Suprapubic skin (tissue), 4 donors: ENCODE results near the gene TMEM139. TPM values are rescaled to one million over a fixed set of nuclear protein-coding genes. Genes with fewer than 3 reads are reported as not detected.
A peak's percentile ranks its signal among the peaks of the same experiment; 100 is the strongest.

ENCODE experiments used
- DNase-seq, 2 donors: peaks; one replicate each; pipeline ENCODE4 v3.0.0-alpha.2; 2019; ENCODE audit warnings: low spot score in 2 of 2
- H3K27ac ChIP-seq: fragments of 200-600 bp; sonication (generic); one replicate; pipeline ENCODE4 v1.5.1; 2019
- H3K27me3 ChIP-seq: fragments of 200-600 bp; sonication (generic); one replicate; pipeline ENCODE4 v1.5.1; 2019
- H3K36me3 ChIP-seq: fragments of 200-600 bp; sonication (generic); one replicate; pipeline ENCODE4 v1.5.1; 2019
- H3K4me1 ChIP-seq: fragments of 200-600 bp; sonication (generic); one replicate; pipeline ENCODE4 v1.5.1; 2019
- H3K4me3 ChIP-seq: fragments of 200-600 bp; sonication (generic); one replicate; pipeline ENCODE4 v1.5.1; 2019; ENCODE audit warnings: mild to moderate bottlenecking
- H3K9me3 ChIP-seq: fragments of 200-600 bp; sonication (generic); one replicate; pipeline ENCODE4 v1.5.1; 2019
- EP300 ChIP-seq: sonication (generic); formaldehyde crosslinking; IDR thresholded peaks from one replicate; pipeline ENCODE4 v1.6.1; 2017; ENCODE audit warnings: antibody characterized with exemption
- POLR2A ChIP-seq, 2 donors: fragments of 450-650 bp; IDR thresholded peaks; one replicate each; pipeline ENCODE4 v1.6.1; 2017; ENCODE audit warnings: antibody characterized with exemption in 2 of 2, mild to moderate bottlenecking in 2 of 2, moderate library complexity in 2 of 2
- POLR2AphosphoS5 ChIP-seq, 3 donors: sonication (generic); formaldehyde crosslinking; IDR thresholded peaks; one replicate each; pipeline ENCODE4 v1.6.1; 2017; ENCODE audit warnings: antibody characterized with exemption in 3 of 3
- WGBS: methylation state at CpG from one replicate; pipeline ENCODE4 v1.1.5; 2018; 5-methylcytosine and 5-hydroxymethylcytosine counted together
- total RNA-seq, 4 donors: library from RNA; depleted of rRNA; stranded (reverse); fragments of >200 nt; gene quantifications; one replicate each; pipeline ENCODE4 v1.1.0, GENCODE V29; 2016
- TF ChIP-seq, protein P1 (sequence below), 2 donors: fragments of 200-600 bp in 1 of 2; fragments of 450-650 bp in 1 of 2; sonication (generic) in 1 of 2; IDR thresholded peaks; one replicate each; pipeline ENCODE4 v1.5.1; 2016 to 2019; ENCODE audit warnings: antibody characterized with exemption in 2 of 2, mild to moderate bottlenecking in 1 of 2, moderate library complexity in 1 of 2

TMEM139 gene
- total RNA-seq, 4 donors from 2014 or later = 3.3 to 11.0 (median 8.1) TPM

- DNase-seq = no peak
Observed at GRCh38 chr7:143280160-143280559, 4.6 kb upstream of the TMEM139 start.

GRCh38 chr7:143280566-143280965 is 4.2 kb upstream of the TMEM139 start:
- H3K27ac ChIP-seq = peak overlapping the region; percentile 38
- H3K4me3 ChIP-seq = no peak overlapping the region
- no peaks in the 10 kb centered on the region for H3K27me3 ChIP-seq
- 84% methylated on average over 2 of the region's 2 CpGs for WGBS
- TF ChIP-seq EP300 (no peak), POLR2A (IDR thresholded peaks at IDR 0.05) (no peak), POLR2AphosphoS5 (IDR thresholded peaks at IDR 0.05) (no peak)
- TF ChIP-seq, protein P1, sequence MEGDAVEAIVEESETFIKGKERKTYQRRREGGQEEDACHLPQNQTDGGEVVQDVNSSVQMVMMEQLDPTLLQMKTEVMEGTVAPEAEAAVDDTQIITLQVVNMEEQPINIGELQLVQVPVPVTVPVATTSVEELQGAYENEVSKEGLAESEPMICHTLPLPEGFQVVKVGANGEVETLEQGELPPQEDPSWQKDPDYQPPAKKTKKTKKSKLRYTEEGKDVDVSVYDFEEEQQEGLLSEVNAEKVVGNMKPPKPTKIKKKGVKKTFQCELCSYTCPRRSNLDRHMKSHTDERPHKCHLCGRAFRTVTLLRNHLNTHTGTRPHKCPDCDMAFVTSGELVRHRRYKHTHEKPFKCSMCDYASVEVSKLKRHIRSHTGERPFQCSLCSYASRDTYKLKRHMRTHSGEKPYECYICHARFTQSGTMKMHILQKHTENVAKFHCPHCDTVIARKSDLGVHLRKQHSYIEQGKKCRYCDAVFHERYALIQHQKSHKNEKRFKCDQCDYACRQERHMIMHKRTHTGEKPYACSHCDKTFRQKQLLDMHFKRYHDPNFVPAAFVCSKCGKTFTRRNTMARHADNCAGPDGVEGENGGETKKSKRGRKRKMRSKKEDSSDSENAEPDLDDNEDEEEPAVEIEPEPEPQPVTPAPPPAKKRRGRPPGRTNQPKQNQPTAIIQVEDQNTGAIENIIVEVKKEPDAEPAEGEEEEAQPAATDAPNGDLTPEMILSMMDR (IDR thresholded peaks at IDR 0.05) = no peak
- peaks cover 17% of the 10 kb centered on the region for H3K4me1 ChIP-seq
- H3K9me3 ChIP-seq = no peaks in the 10 kb centered on the region
- H3K36me3 ChIP-seq = no peaks in the 10 kb centered on the region
- DNase-seq = no peak

More at GRCh38 chr7:143280160-143280559, 4.6 kb upstream of the TMEM139 start:
- Histone ChIP-seq H3K27me3 (no peaks in the 10 kb centered on the region), H3K4me1 (peaks cover 14% of the 10 kb centered on the region), H3K4me3 (no peak overlapping the region), H3K9me3 (no peaks in the 10 kb centered on the region), H3K36me3 (no peaks in the 10 kb centered on the region), H3K27ac (peak overlapping the region; percentile 67)
- WGBS = 54% methylated on average over 1 of the region's 1 CpG
- TF ChIP-seq, protein P1 (IDR thresholded peaks at IDR 0.05) = no peak
- TF ChIP-seq POLR2AphosphoS5 (IDR thresholded peaks at IDR 0.05) = no peak
- no peak for TF ChIP-seq POLR2A (IDR thresholded peaks at IDR 0.05)
- TF ChIP-seq EP300 = no peak

DNA sequence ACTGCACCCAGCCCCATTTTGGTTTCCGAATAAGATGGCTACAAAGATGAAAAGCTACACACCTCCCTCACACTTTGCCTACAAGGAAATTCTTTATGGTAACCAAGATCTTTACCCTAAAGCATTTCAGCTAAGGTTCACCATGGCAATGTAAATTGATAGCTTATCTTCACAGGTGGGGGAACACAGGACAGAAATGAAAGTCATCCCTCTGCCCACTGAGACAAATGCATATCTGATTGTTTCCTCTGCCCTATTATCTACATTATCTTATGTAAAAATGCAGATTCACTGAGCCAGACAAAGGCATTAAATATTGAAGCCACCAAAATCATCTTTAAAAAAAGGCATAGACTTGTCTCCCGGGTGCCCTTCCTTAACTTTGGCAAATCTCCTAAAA is 3.2 kb upstream of the TMEM139 start:
- H3K4me1 ChIP-seq = peaks cover 21% of the 10 kb centered on the region
- WGBS = 75% methylated on average over 2 of the region's 2 CpGs
- no peak overlapping the region for H3K27ac ChIP-seq
- no peak for DNase-seq
- H3K4me3 ChIP-seq = no peak overlapping the region
- TF ChIP-seq POLR2AphosphoS5 (IDR thresholded peaks at IDR 0.05) = no peak
- TF ChIP-seq POLR2A (IDR thresholded peaks at IDR 0.05) = no peak
- TF ChIP-seq EP300 = no peak
- TF ChIP-seq, protein P1 (IDR thresholded peaks at IDR 0.05) = no peak
- H3K36me3 ChIP-seq = no peaks in the 10 kb centered on the region
- no peaks in the 10 kb centered on the region for H3K27me3 ChIP-seq
- H3K9me3 ChIP-seq = no peaks in the 10 kb centered on the region

DNA sequence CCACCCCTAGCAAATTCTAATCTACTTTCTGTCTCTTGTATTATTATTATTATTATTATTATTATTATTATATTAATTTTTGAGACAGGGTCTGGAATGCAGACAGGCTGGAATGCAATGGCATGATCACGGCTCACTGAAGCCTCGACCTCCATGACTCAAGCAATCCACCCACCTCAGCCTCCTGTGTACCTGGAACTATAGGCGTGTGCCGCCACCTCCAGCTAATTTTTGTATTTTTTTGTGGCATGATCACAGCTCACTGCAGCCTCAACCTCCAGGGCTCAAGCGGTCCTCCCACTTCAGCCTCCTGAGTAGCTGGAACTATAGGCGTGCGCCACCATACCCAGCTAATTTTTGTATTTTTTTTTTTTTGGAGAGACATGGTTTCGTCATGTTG is 2.6 kb upstream of the TMEM139 start:
- Histone ChIP-seq H3K4me1 (peaks cover 23% of the 10 kb centered on the region), H3K36me3 (no peaks in the 10 kb centered on the region), H3K9me3 (no peaks in the 10 kb centered on the region), H3K4me3 (no peak overlapping the region), H3K27ac (no peak overlapping the region), H3K27me3 (no peaks in the 10 kb centered on the region)
- WGBS = 94% methylated on average over 8 of the region's 8 CpGs
- no peak for DNase-seq
- TF ChIP-seq, protein P1 (IDR thresholded peaks at IDR 0.05) = no peak
- TF ChIP-seq POLR2A (IDR thresholded peaks at IDR 0.05) (no peak), EP300 (no peak), POLR2AphosphoS5 (IDR thresholded peaks at IDR 0.05) (no peak)

DNA sequence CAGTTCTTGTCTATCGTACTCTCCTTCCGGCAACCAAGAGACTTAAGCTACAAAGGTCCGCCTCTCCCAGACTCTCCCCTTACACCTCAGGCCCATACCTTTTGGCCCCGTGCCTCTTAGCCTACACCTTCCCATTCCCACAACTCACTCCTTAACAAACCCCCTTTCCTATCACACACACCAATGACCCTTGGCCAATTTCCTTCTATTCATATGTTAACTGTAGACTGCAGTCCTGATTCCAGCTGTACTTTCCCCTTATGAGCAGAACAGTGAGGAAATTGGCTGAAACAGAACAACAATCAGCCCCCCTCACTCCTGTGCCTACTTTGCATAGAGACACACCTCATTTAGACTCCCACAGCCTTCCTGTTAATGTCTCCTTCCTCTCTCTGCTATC is 1.4 kb upstream of the TMEM139 start:
- Histone ChIP-seq H3K36me3 (no peaks in the 10 kb centered on the region), H3K27ac (no peak overlapping the region), H3K4me1 (peaks cover 31% of the 10 kb centered on the region), H3K4me3 (no peak overlapping the region), H3K9me3 (no peaks in the 10 kb centered on the region), H3K27me3 (no peaks in the 10 kb centered on the region)
- DNase-seq = no peak
- TF ChIP-seq POLR2AphosphoS5 (IDR thresholded peaks at IDR 0.05) (no peak), EP300 (no peak)
- TF ChIP-seq, protein P1 (IDR thresholded peaks at IDR 0.05) = no peak
- 75% methylated on average over 4 of the region's 4 CpGs for WGBS
